GM18873 (cell line): ENCODE results near the gene FSTL4.

Source experiments
- ATAC-seq: cut with Tn5 transposase; IDR thresholded peaks from one replicate; pipeline ENCODE4 v1.9.1; 2021; ENCODE audit warnings: mild to moderate bottlenecking, moderate library complexity, moderate number of reproducible peaks; ENCODE audit not compliant: unreplicated experiment, low FRiP score

FSTL4 gene

DNA sequence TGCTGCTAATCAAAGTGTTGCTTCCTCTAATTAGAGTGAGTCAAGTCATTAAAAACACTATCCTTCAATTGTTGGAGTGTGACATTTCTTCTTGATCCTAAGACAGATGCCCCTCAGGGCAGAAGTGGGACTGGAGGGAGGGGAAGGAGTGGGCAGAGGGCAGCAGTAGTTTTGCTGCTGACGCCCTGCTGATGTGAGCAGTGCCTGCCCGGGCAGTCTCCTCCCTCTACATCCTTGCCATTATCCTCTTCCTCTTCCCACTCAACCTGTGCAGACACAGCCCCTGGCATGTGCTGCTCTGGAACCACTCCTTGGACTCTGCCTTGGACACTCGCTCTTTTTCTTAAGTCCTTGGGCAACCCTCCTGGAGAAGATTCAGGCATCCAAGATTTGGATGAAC, 328.0 kb downstream of the FSTL4 start:
- ATAC-seq, result no peak

DNA sequence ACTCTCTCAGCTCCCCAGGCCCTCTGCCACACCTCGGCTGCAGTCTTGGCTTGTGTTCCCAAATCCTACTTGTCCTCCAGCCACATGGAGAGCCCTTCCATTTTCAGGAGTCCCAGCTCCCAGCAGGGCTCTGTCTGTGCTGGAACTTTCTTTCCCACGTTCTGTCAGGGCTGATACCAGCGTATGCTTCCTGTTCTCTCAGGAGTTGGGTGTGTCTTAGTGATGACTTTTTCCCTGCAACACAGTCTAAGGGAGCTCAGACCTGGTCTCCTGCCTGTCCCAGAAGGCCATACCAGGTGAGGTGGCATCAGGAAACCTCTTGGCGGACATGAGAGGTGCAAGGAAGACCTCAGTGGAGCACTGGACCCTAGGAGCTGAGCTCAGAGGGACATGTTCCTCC, 334.0 kb downstream of the FSTL4 start:
- no peak for ATAC-seq

DNA sequence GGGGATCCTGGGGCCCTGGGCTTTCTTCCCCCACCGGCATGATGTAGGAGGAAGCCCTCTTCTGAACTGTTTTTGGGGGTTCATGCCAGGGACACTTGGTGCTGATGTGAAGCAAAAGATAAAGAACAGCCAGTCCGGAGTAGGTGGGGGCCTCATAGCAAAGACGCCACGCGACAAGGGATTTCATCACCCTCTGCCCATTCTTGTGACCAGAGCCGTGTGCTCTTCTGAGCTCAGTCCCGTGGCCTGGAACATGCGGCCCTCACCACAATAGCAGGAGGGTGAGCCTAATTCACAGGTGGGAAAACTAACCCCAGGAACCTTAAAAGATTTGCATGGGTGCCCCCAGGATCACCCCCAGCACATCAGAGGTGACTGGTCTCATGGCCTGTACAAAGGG, 334.6 kb downstream of the FSTL4 start:
- ATAC-seq, result no peak

DNA sequence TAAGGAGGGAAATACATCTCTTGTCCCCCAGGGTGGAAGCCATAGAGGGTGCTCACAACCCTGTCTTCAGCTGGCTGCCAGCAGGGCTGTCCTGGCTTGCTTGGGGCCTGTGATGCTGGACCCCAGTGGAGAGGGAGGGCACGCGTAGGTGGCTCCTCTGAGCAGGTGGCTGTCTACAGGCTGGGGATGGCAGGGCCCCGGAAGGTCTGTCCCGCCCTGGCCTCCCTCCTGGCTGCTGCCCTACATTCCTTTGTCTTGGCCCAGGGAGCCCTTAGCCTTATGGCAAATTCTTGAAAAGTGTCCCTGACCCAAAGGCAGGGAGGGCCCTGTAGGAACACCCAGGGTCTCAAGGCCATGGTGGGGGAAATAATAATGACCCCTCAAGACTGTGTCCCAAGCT, 336.2 kb downstream of the FSTL4 start:
- ATAC-seq, result no peak

DNA sequence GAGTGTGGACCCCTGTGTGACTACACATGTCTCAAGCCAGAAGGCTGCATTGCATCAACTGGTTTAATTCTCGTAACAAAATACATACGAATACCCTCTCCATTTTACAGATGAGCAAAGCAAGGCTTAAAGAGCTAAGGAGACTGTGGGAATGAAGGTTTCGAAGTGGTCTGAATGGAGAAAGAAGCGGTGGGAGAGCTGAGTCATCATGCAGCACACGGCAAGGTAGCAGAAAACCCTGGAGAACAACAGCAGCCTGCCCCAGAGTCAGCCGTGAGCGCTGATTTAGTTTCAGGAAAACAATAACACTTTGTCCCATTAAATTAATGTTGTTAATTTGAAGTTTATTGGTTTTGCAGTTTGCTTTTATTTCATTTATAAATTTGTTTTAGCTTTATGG, 336.7 kb downstream of the FSTL4 start:
- no peak for ATAC-seq

DNA sequence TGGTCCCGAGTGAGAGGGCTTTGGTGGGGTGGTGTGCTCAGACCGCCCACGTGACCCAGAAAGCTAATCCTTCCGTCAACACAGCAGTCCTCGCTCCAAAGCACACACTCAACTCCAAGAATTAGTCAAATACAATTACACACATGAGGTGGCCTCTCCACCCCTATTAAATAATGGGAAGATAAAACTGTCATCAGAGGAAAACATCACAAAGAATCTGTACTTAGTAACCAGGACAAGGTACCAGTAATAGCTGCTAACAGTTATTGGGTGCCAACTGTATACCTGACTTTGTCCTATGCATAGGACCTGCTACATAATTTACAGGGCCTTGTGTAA, 337.8 kb downstream of the FSTL4 start:
- ATAC-seq, result no peak

DNA sequence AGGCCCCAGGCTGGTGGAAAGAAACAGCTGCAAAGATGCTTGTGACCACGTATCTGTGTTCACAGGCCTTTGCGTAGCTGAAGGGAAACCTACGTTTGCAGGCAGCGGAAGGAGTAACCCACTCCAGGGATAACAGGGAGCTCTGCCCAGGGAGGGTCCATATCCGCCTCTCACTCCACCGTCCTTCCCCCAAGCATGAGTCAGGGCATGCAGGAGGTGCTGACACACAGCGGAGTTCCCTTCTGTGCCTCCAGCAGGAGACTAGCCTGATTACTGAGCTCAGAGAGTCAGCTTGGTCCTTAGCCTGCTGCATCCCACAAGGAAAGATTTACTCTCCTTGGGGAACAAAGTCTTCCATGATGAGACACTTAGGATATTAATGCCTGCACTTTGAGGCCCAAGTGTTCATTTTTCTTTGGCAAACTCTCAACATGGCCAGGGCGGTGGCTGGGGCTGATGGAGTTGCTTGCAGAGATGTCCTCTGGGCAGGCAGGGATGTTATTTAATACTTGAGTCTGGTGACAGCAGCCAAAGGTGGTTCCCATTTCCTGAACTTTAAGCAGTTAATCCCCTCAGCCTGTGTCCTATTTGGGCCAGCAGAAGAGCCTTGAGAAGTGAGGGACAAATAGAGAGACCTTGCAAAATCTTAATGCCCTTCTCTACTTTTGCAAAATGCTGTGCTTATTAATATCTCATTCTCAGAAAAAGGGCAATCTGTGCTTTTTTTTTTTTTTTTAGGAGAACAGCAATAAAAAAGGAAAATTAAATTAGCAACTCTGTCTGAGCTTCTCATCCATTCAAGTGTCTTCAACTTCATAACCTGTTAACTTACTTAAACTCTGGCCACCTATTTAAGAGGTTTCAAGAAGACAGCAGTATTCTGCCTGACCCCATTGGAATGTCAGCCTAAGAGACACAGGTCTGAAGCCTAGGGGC, 338.4 kb downstream of the FSTL4 start:
- ATAC-seq, result no peak

DNA sequence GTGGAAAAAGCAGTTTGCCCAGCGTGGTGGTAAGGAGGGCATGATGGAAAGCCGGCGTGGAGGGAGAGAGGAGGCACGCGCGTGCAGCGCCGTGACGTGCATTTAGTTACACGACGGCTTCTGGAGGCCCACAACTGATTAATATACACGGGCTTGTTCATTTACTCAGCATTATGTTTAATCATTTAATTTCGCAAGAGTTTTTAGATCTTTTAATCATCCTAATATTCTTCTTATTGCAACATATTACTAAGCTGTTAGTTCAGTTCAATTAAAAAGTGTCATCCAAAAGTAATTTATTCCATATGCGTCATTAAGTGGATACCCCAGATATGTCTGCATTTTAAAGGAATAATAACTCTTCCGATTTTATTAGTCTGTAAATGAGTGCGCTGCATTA, 340.0 kb downstream of the FSTL4 start:
- ATAC-seq, result no peak

DNA sequence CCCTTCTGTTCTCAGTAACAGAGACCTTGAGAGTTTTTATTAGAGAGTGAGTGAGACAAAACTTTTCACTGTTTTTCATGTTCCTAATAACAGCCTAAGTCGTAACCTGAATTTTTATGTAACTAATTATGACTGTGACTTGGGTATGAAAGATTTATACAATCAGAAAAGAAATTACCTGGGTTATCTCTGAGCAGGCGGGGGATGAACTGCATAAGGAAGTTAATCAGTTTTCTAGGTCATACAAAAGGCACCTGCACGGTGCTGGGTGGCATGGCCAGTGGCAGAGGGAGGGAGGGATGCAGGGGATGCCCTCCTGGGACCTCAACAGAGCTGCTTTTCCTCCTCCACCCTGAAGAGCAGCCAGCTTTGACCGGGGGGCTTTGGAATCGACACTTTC, 340.7 kb downstream of the FSTL4 start:
- no peak for ATAC-seq

DNA sequence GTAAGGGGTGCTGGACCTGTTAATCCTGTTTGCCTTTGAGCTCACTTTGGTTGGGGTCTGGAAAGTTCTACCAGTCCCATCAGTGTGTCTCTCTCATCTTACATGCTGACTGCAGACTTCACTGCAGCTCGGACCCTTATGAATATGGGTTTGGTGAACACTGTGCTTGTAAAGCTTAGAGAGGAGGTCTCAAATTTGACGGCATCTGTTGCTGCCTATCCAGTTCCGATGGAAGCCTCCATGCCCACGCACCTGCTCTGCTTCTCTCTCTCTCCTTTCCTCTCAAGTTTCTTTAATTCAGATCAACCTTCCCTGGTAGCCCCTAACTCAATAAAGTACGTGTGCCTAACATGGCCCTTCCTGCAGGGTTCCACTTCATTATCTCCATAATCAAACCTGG, 342.6 kb downstream of the FSTL4 start:
- ATAC-seq, result no peak

DNA sequence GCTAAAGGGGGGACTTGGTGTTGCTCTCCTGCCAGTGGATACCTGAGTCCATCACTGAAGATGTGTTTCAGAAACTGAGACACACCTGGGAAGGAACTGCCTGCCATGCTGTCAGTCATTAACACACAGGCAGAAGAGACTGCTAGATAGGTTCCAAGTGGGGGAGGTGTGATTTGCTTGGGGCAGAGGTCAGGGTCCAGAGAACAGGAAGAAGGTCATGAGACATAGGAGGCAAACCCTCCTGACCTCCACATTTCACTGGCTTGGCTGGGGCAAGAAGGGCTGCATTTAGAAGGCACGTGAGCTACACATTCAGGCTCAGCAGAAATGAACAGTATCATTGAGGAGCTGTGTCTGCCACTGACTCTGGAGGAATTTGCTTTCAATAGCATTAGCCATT, 344.7 kb downstream of the FSTL4 start:
- no peak for ATAC-seq

DNA sequence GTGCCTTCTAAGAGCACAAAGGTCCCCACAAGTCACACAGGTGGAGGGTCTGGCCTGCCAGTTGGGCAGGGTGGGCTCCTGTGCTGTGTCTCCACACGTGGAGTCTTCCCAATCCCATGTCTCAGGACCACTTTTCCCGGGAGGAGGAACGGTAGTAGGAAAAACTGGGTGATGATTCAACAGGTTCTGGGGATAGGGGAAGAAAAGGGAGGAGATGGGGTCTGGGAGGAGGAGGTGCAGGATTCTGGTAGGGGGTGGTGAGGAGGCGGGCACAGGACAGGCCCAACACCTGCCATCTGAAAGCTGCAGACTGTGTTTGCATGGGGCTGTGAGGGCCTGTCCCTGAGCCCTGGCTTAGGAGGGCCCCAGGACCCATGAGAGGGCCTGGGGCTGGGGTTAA, 345.4 kb downstream of the FSTL4 start:
- ATAC-seq, result no peak

DNA sequence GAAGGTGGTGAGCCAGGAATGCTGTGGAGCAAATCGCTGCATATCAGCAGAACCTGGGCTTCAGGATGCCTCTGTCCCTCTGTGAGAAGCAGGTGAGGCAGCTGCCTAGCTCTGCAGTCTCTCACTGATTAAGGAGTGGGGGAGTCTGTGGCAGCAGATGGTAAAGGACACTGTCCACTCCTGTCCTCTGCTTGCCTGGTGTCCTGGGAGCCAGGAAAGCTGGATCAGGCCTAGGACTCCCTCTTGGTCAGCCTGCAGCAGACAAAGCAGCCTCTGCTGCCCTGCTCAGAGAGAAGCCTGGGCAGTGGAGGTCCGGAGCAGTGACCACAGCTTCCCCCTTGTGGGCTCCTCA, 345.8 kb downstream of the FSTL4 start:
- ATAC-seq, result no peak

DNA sequence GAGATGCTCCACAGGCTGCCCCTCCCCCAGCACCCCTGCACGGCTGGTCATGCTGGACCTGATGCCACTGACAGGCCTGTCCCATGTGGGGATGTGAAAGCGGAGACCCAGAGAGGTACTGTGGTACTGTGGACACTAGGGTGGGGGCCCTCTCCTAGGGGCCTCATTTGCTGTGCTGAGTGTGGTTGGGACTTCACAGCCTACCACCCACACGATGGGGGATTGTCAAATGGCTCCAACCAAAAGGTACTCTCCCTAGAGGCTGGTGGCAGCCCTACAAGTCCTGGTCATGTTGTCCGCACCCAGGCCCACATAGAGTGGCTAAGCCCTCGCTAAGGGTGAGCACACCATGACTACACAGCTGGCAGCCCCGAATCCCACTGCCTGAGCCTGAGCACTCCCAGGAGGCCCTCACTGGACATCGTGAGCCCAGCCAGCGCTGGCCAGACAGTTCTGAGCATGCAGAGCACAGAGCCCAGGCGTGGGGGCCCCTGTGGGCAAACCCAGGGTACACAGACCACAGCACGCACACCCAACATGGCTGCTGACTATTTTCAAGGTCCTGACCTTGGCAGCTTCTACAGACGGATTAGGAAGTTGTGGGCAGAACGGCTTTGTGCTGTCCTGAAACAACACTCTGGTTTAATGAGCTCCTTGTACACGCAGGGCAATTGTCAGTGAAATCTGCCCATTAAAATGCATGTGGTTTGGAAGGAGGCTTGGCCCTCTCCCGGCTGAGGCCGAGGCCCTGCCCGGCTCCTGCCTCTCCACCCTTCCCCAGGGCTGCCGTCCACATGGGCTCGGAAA, 346.4 kb downstream of the FSTL4 start:
- no peak for ATAC-seq

DNA sequence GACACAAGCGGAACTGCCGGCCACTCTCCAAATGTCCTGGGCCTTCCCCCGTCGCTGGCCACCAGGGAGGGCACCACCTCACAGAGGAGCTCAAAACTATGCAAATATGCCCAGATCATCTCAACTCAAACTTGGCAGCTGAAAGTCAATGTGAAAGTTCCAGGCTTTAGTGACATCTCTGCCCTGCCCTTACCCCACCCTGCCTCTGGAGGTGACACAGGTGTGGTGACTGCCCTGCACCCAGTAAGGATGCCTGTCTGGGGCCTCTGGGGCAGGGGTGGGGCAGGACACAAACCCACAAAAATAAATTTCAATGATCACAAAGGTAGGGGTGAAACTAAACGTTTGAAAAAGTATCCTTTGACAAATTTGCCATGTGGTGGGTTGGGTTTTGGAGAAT, 347.1 kb downstream of the FSTL4 start:
- ATAC-seq, result no peak

DNA sequence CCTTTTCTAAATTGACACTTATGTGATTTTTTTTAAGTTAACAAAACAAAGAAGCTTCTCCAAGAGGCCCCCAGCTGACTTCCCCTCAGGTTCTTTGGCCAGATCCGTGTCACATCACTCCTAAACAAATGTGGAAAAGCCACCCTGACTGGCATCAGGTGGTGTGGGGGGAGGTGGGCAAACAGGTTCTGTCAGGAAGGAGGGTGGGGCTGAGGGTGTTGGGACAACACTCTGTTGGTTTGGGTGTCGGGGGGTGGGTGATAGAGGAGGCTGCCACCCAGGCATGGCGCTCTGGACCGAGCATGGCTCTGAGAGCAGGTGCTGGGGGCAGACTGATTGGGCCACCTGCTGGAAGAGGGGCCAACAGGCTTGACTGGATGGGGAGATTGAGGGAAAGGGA, 349.7 kb downstream of the FSTL4 start:
- ATAC-seq, result no peak

DNA sequence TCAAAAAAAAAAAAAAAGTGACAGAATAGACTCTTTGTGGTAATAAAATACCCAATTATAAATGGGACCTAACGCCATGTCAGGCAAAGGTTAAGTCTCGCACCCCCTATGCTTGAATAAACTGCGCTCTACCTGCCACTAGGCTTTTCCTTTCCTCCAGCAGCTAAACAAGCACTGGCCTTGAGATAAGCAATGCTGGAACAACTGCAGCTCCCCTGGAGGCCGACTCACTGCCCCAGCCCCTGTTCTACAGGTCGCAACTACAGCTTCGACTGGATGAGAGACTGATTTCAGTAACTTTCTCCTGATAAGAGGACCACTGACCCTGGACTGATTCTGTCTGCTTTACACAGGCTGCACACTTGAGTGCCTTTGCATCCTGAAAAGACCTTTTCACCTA, 350.3 kb downstream of the FSTL4 start:
- ATAC-seq, result no peak

DNA sequence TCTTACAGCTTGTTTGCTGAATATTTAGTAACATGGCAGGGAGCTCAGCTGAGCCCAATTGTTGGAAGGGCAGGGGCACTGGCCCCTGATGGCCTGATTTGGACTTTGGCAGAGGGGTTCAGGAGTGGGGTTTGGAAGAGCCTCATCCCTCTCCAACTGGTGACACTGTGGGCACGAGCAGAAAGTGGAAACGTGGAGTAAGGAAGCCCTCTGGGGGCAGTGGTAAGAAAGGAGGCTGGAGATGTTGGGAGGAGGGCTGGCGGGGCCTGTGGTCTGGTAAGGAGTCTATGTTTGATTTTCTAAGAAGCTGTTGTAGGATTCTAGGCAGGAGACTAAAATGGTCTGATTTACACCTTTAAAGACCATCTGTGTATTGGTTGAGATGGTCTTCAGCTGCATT, 351.6 kb downstream of the FSTL4 start:
- ATAC-seq, result no peak

DNA sequence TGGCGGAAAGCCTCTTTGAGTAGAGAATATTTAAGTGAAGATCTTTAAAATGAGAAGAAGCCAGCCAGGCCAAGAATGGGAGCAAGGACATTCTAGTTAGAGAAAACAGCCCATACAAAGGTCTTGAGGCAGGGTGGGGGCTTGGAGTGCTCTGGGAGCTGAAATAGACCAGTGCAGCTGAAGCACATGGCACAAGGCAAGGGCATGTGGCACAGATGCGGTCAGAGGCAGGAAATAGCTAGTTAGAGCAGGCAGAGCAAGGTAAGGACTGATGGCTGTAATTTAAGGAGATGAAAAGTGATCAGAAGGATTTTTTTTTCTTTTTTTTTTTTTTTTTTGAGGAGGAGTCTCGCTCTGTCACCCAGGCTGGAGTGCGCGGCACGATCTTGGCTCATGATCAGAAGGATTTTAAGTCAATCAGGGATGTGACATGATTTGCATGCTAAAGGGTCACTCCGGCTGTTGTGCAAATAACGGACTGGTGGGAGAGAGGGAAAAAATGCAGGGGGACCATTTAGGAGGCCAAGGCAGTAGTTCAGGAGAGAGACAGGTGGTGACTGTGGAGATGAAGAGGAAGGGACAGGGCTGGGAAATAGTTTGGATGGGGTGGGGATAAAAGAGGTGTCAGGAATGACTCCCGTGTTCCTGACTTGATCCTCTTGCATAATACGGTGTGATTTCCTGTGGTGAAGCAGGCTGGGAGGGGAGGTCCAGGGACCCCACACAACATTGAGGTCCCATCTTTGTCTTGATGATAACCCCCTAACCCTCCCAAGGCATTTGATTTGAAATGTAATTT, 352.9 kb downstream of the FSTL4 start:
- ATAC-seq, result no peak

DNA sequence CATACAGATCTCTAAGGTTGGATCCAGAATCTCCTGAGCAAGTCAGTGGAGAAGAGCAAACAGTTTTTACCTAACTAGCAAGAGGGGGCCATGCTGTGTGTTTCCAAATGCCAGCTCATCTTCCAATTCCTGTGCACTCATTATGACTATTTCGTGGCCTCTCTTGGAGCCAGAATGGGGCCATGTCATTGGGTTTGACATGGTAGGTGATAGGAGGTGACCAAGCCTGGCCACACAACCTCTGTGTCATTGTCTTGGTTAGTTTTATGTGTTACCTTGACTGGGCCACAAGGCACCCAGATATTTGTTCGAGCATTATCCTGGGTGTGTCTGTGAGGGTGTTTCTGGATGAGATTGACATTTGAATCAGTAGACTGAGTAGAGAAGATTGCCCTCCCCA, 354.4 kb downstream of the FSTL4 start:
- no peak for ATAC-seq

DNA sequence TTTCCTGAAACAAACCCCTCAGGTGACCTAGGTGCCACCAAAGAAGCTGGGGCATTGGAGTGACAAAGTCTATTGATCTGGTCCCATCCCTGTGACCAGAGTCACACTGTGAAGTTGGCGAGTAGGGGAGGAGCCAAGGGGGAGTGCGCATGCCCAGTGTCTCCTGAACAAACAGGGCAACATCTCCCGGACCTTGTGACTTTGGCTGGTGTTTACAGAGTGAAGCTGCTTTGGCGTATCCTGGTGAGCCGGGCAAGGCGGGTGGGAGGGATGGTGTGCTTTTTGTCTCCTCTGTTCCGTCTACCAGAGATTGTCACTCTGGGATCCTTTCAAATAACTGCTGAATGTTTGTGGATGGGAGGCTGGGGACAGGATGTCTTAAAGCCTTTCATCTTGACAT, 356.1 kb downstream of the FSTL4 start:
- no peak for ATAC-seq
